Prostate gland (tissue), 2 donors: ENCODE measurements around the gene CDKN1A. TPM values are rescaled to one million over a fixed set of nuclear protein-coding genes. Genes with fewer than 3 reads are reported as not detected.

Source experiments
- DNase-seq: peaks from one replicate; pipeline ENCODE4 v3.0.0-alpha.2; 2019; ENCODE audit warnings: low spot score
- H3K27ac ChIP-seq, 2 donors: fragments of 200-600 bp; sonication (generic); 2 replicates each; pipeline ENCODE4 v1.5.1; 2017 to 2019
- H3K27me3 ChIP-seq: fragments of 200-600 bp; sonication (generic); replicated peaks from 2 replicates; pipeline ENCODE4 v1.5.1; 2019; ENCODE audit not compliant: insufficient read depth
- H3K36me3 ChIP-seq, 2 donors: fragments of 200-600 bp; sonication (generic); 1 replicate in 1 of 2; 2 replicates in 1 of 2; pipeline versions ENCODE4 v1.5.1 to v1.8.1; 2017 to 2019
- H3K4me1 ChIP-seq: fragments of 200-600 bp; sonication (generic); replicated peaks from 2 replicates; pipeline ENCODE4 v1.5.1; 2019
- H3K4me3 ChIP-seq, 2 donors: fragments of 200-600 bp; sonication (generic); 2 replicates each; pipeline ENCODE4 v1.5.1; 2017 to 2019
- H3K9me3 ChIP-seq: fragments of 200-600 bp; sonication (generic); 2 replicates; pipeline ENCODE4 v1.5.1; 2017
- CTCF ChIP-seq, 4 experiments: fragments of 200-600 bp in 2 of 4; fragments of 450-650 bp in 2 of 4; sonication (generic) in 2 of 4; IDR thresholded peaks; 1 replicate in 3 of 4; 2 replicates in 1 of 4; pipeline ENCODE4 v1.5.1; 2016 to 2019; ENCODE audit warnings: antibody characterized with exemption in 4 of 4, mild to moderate bottlenecking in 2 of 4, moderate library complexity in 2 of 4
- POLR2A ChIP-seq: fragments of 450-650 bp; IDR thresholded peaks from one replicate; pipeline ENCODE4 v1.6.1; 2016; ENCODE audit warnings: antibody characterized with exemption, mild to moderate bottlenecking
- POLR2AphosphoS5 ChIP-seq: sonication (generic); formaldehyde crosslinking; IDR thresholded peaks from one replicate; pipeline ENCODE4 v1.6.1; 2017; ENCODE audit warnings: antibody characterized with exemption
- WGBS: methylation state at CpG from one replicate; pipeline ENCODE4 v1.1.5; 2018; 5-methylcytosine and 5-hydroxymethylcytosine counted together
- intact Hi-C: fragments of 100-400 bp; cut with DNase I; formaldehyde crosslinking; loops from one replicate; pipeline ENCODE4 v1.14.2; 2022
- total RNA-seq, 2 donors: library from RNA; depleted of rRNA; stranded (reverse); fragments of >200 nt; gene quantifications; one replicate each; pipeline ENCODE4 v1.1.0, GENCODE V29; 2016

The CDKN1A gene
- total RNA-seq, 2 donors from 2014 or later = 69.7 to 148 TPM

DNA sequence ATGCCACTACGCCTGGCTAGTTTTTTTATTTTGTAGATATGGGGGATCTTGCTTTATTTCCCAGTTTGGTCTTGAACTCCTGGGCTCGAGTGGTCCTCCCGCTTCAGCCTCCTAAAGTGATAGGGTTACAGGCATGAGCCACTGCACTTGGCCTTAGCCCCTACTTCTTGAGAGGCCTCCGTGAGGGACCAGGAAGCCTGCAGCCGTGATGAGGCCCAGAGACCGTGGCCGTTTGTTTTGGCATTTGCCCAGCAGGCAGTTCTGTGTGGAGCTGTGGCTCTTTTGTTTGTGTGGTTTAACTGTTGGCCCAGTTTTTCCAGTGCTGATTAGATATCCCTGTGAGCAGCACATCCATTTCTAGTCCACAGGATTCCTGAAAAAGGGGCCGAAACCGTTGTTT lies 44.6 kb upstream of the CDKN1A start:
- Histone ChIP-seq H3K27ac (peak overlapping the region; percentile 31 to 43), H3K27me3 (no peaks in the 10 kb centered on the region), H3K4me1 (peaks cover 4% of the 10 kb centered on the region), H3K9me3 (no peaks in the 10 kb centered on the region), H3K4me3 (no peak overlapping the region), H3K36me3 (no peaks in the 10 kb centered on the region)
- intact Hi-C loops = no loop called here
- DNase-seq = peak; percentile 80
- 34% methylated on average over 9 of the region's 9 CpGs for WGBS
- TF ChIP-seq CTCF (IDR thresholded peaks at IDR 0.05) (no peak), POLR2AphosphoS5 (peak; percentile 71), POLR2A (no peak)

DNA sequence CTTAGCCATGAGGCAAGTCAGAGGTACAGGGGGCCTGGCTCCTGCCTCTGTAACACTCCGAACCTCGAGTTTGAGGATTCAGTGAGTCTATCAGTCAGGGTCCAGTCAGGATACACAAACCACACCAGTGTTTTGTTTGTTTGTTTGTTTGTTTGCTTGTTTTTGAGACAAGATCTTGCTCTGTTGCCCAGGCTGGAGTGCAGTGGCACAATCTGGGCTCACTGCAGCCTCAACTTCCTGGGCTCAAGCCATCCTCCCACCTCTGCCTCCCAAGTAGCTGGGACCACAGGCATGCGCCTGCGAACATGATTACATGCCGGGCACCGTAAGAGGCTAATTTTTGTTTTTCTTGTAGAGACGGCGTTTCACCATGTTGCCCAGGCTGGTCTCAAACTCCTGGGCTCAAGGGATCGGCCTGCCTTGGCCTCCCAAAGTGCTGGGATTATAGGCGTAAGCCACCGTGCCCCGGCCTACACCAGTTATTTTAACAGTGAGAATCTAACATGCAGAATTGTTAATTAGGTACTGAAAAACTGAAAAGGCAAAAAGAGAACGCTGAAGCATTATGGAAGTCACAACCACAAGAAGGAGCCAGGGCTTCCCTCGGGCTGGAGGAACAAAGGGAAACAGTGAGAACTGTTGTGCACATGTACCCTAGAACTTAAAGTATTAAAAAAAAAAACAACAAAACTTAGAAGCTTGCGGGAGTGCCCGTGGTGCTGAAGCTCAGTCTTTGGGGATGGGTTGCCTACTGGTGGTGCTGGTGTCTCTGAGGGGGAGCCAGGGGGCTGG lies 44.0 kb upstream of the CDKN1A start:
- Histone ChIP-seq H3K4me1 (peaks cover 4% of the 10 kb centered on the region), H3K9me3 (no peaks in the 10 kb centered on the region), H3K27ac (peak overlapping the region; percentile 31 to 43), H3K4me3 (no peak overlapping the region), H3K27me3 (no peaks in the 10 kb centered on the region), H3K36me3 (no peaks in the 10 kb centered on the region)
- TF ChIP-seq CTCF (IDR thresholded peaks at IDR 0.05) (no peak), POLR2A (no peak), POLR2AphosphoS5 (no peak)
- WGBS = 79% methylated on average over 16 of the region's 16 CpGs
- intact Hi-C loops = no loop called here
- no peak for DNase-seq

- DNase-seq = no peak
- intact Hi-C loops = no loop called here
- no peaks in the 10 kb centered on the region for H3K36me3 ChIP-seq
- H3K9me3 ChIP-seq = no peaks in the 10 kb centered on the region
- WGBS = 63% methylated on average over 5 of the region's 5 CpGs
- H3K4me1 ChIP-seq = peaks cover 7% of the 10 kb centered on the region
- H3K27ac ChIP-seq = no peak overlapping the region
- H3K27me3 ChIP-seq = no peaks in the 10 kb centered on the region
- TF ChIP-seq POLR2AphosphoS5 (no peak), CTCF (IDR thresholded peaks at IDR 0.05) (no peak), POLR2A (no peak)
- no peak overlapping the region for H3K4me3 ChIP-seq
These were observed 42.2 kb upstream of the CDKN1A start for GRCh38 chr6:36636283-36636682.

DNA sequence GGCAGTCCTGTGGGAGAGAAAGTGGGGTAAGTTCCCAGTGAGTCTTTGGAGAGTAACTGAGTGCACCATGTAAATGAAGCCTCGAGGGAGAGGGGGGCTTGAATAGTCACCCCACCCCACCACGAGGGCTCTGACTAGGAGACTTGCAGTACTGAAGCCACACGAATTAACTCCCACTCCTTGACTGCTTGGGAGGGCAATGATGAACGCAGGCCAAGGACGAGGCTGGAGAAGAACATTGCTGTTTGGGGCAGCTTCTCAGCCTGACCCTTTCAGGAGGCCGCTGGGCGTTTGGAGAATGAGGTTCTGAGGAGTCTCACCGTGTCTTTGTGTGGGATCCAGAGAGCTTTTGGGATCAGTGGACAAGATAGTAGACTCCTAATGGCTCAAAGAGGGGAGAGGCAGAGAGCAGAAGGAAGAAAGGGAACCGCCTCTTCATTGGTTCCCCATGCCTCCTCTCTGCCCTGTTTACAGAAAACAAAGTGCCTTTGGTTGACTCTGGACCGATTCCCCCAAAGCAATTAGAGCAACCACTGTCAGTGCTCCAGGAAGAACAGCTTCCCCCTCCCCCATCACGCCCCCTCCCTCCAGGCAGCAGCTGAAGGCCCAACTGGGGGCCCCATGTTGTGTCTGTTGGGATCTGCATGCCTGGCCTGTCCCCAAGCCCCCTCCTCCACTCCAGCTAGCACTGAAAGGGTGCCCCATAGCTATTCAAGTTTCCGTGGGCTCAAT lies 41.7 kb upstream of the CDKN1A start:
- intact Hi-C loops = no loop called here
- no peak for DNase-seq

More for the DNA sequence above, 41.7 kb upstream of the CDKN1A start:
- no peak overlapping the region for H3K27ac ChIP-seq
- WGBS = 71% methylated on average over 12 of the region's 12 CpGs
- H3K4me3 ChIP-seq = no peak overlapping the region
- H3K9me3 ChIP-seq = no peaks in the 10 kb centered on the region
- H3K36me3 ChIP-seq = no peaks in the 10 kb centered on the region
- H3K27me3 ChIP-seq = no peaks in the 10 kb centered on the region
- TF ChIP-seq POLR2A (no peak), POLR2AphosphoS5 (no peak), CTCF (IDR thresholded peaks at IDR 0.05) (no peak)
- H3K4me1 ChIP-seq = peaks cover 8% of the 10 kb centered on the region
